A549 (cell line): ENCODE data around the gene KIF14.
"Not testable (repeated sequence)": the region's sequence is repeated elsewhere in the genome, so short reads cannot be mapped to it uniquely, and the experiment has no call there.

Experiments
- EHF ChIP-seq: fragments of 250-450 bp; sonication (Bioruptor Pico); IDR thresholded peaks from 2 replicates; pipeline ENCODE4 v1.5.0; 2020; ENCODE audit warnings: mild to moderate bottlenecking
- EHMT2 ChIP-seq: fragments of 200-600 bp; sonication (generic); IDR thresholded peaks from 2 replicates; pipeline ENCODE4 v1.6.1; 2016; ENCODE audit warnings: antibody characterized with exemption, low read depth, mild to moderate bottlenecking, moderate library complexity
- MAZ ChIP-seq: fragments of 150-350 bp; IDR thresholded peaks from 2 replicates; pipeline ENCODE4 v1.6.1; 2014; ENCODE audit warnings: antibody characterized with exemption, low read depth, low read length, borderline replicate concordance
- PHF8 ChIP-seq: fragments of 200-600 bp; sonication (generic); IDR thresholded peaks from 2 replicates; pipeline ENCODE4 v1.6.1; 2016; ENCODE audit warnings: low read depth, mild to moderate bottlenecking, antibody characterized with exemption, moderate library complexity, borderline replicate concordance
- POLR2A ChIP-seq: IDR thresholded peaks from 2 replicates; pipeline ENCODE4 v1.6.1; 2012; ENCODE audit warnings: mild to moderate bottlenecking, low read length
- TF ChIP-seq, protein P1 (sequence below): fragments of >200 bp; sonication (Bioruptor Twin); formaldehyde crosslinking; IDR thresholded peaks from 3 replicates; pipeline ENCODE4 v1.5.1; 2016

DNA sequence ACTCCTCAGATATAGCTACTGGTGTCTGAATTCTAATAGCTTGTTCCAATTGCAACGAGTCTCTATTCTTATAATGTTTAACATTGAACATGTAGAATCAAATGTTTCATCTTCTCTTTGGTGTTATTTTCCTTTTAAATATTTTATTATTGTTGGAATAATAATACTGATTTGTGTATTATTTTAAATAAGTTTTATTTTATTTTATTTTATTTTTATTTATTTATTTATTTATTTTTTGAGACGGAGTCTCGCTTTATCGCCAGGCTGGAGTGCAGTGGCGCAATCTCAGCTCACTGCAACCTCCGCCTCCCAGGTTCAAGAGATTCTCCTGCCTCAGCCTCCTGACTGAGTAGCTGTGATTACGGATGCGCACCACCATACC lies 10.0 kb upstream of the KIF14 start:
- TF ChIP-seq EHMT2; MAZ; PHF8; EHF (CRISPR knock-in tag); POLR2A: not testable (repeated sequence)
- TF ChIP-seq, protein P1, sequence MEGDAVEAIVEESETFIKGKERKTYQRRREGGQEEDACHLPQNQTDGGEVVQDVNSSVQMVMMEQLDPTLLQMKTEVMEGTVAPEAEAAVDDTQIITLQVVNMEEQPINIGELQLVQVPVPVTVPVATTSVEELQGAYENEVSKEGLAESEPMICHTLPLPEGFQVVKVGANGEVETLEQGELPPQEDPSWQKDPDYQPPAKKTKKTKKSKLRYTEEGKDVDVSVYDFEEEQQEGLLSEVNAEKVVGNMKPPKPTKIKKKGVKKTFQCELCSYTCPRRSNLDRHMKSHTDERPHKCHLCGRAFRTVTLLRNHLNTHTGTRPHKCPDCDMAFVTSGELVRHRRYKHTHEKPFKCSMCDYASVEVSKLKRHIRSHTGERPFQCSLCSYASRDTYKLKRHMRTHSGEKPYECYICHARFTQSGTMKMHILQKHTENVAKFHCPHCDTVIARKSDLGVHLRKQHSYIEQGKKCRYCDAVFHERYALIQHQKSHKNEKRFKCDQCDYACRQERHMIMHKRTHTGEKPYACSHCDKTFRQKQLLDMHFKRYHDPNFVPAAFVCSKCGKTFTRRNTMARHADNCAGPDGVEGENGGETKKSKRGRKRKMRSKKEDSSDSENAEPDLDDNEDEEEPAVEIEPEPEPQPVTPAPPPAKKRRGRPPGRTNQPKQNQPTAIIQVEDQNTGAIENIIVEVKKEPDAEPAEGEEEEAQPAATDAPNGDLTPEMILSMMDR = not testable (repeated sequence)
